SH-SY5Y (cell line): ENCODE results near the gene RPS6KA2.

Experiments
- GATA2 ChIP-seq: IDR thresholded peaks from 2 replicates; pipeline ENCODE4 v1.6.1; 2011; ENCODE audit warnings: mild to moderate bottlenecking, low read depth, low read length
- GATA3 ChIP-seq: IDR thresholded peaks from 2 replicates; pipeline ENCODE4 v1.6.1; 2011; ENCODE audit warnings: low read depth, mild to moderate bottlenecking, low read length, moderate library complexity

DNA sequence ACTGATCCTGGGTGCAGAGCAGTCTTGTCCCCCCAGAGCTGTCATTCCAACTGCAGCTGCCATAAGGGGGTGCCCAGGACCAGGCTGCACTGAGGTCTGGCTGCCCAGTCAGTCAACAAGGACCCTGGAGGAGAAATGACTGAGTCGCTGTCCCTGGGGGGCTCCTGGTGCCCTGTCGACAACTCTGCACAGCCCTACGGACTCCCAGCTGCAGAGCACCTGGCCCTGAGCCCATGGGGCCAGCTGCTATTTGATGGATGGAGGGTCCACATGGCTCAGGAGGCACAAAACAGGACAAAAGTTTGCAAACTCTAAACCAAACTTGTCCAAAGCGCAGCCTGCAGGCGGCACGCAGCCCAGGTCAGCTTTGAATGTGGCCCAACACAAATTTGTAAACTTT is 46.3 kb upstream of the RPS6KA2 start:
- TF ChIP-seq GATA3 = no peak
- no peak for TF ChIP-seq GATA2
